ENCODE results near the gene SYCP3. TPM values are rescaled to one million over a fixed set of nuclear protein-coding genes. Genes with fewer than 3 reads are reported as not detected.

Gene SYCP3
- total RNA-seq, 1 donor from 2014 or later, result not detected

DNA sequence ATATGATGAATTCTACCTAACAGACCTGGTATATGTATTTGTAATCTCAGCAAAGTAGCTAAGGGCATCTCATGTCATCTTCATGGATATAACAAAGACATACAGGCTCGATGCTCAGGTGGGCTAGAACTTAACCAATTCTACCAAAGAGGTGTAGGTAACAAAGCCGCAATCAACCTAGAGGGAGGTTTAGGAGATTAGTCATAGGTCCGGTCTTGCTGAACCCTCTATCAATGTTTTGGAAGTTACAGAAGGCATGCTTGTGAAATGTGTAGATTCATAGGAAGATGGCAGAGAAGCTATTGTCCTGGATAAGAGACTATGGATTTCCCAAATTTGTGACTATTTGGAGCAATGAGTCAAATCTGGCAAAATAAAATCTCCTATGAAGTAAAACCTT lies 42.6 kb upstream of the SYCP3 start:
- no peak overlapping the region for H3K4me3 ChIP-seq (ENCODE audit: low read depth, low read length)
- no peak for DNase-seq (ENCODE audit: low read depth)
- H3K36me3 ChIP-seq (ENCODE audit: control insufficient read depth, insufficient read depth, low read length), result no peaks in the 10 kb centered on the region
- H3K27me3 ChIP-seq (ENCODE audit: control insufficient read depth, insufficient read depth, low read length), result no peaks in the 10 kb centered on the region
- TF ChIP-seq, protein P1, sequence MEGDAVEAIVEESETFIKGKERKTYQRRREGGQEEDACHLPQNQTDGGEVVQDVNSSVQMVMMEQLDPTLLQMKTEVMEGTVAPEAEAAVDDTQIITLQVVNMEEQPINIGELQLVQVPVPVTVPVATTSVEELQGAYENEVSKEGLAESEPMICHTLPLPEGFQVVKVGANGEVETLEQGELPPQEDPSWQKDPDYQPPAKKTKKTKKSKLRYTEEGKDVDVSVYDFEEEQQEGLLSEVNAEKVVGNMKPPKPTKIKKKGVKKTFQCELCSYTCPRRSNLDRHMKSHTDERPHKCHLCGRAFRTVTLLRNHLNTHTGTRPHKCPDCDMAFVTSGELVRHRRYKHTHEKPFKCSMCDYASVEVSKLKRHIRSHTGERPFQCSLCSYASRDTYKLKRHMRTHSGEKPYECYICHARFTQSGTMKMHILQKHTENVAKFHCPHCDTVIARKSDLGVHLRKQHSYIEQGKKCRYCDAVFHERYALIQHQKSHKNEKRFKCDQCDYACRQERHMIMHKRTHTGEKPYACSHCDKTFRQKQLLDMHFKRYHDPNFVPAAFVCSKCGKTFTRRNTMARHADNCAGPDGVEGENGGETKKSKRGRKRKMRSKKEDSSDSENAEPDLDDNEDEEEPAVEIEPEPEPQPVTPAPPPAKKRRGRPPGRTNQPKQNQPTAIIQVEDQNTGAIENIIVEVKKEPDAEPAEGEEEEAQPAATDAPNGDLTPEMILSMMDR (IDR thresholded peaks at IDR 0.05; ENCODE audit: insufficient read depth, low read length, poor library complexity, severe bottlenecking), result no peak

DNA sequence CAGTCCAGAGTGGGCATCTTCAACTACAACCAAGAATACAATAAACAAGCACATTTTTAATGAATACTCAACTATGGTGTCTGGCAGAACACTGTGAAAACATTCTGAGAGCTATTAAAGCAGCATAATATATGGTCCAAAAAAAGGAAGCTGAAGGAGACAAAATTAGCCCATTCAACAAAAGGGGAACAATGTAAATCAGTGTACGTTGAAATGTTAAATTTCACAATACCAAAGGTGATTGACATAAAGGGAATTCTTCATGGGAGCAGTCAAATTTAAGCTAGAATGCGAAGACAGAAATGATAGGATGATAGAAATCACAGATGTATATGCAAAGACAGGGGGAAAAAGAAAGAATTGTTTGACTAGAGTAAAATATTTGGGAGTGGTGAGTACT lies 41.3 kb upstream of the SYCP3 start:
- H3K36me3 ChIP-seq (ENCODE audit: control insufficient read depth, insufficient read depth, low read length), result no peaks in the 10 kb centered on the region
- no peaks in the 10 kb centered on the region for H3K27me3 ChIP-seq (ENCODE audit: control insufficient read depth, insufficient read depth, low read length)
- no peak overlapping the region for H3K4me3 ChIP-seq (ENCODE audit: low read depth, low read length)
- TF ChIP-seq, protein P1 (IDR thresholded peaks at IDR 0.05; ENCODE audit: insufficient read depth, low read length, poor library complexity, severe bottlenecking), result no peak
- DNase-seq (ENCODE audit: low read depth), result no peak

DNA sequence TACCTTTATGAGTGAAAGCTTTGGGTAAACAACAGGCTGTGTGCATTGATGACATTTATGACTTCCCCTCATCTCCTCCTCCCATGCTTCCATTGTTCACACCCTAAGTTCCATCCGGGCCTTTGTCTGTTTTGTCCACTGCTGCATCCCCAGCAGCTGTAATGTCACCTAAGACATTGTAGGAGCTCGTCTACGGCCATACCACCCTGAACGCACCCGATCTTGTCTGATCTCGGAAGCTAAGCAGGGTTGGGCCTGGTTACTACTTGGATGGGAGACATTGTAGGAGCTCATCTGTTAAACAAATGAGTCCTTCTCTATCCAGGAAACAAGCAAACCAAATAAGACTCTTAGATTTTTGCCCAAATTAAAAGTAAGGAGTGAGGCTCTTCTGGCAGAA lies 40.4 kb upstream of the SYCP3 start:
- no peaks in the 10 kb centered on the region for H3K27me3 ChIP-seq (ENCODE audit: control insufficient read depth, insufficient read depth, low read length)
- TF ChIP-seq, protein P1 (IDR thresholded peaks at IDR 0.05; ENCODE audit: insufficient read depth, low read length, poor library complexity, severe bottlenecking), result no peak
- DNase-seq (ENCODE audit: low read depth), result no peak
- H3K36me3 ChIP-seq (ENCODE audit: control insufficient read depth, insufficient read depth, low read length), result no peaks in the 10 kb centered on the region
- H3K4me3 ChIP-seq (ENCODE audit: low read depth, low read length), result no peak overlapping the region

DNA sequence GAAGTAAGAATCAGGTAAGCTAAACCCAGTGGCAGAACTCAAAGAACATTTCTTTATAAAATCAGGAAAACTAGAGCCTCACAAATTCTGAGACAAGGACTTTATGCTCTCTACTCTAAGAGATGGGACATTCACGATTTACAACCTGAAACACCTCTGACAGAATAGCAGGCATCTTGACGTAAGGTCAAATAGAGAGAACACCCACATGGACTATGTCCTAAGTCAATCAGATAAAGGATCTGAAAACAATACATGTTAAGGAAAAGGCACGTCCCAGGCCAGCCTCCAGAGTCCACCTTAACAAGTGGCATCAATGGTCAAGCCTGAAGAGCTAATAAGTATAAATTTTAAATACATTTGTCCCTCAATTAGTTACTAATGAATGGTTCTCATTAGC lies 39.9 kb upstream of the SYCP3 start:
- no peak for DNase-seq (ENCODE audit: low read depth)
- TF ChIP-seq, protein P1 (IDR thresholded peaks at IDR 0.05; ENCODE audit: insufficient read depth, low read length, poor library complexity, severe bottlenecking), result no peak
- H3K4me3 ChIP-seq (ENCODE audit: low read depth, low read length), result no peak overlapping the region
- H3K36me3 ChIP-seq (ENCODE audit: control insufficient read depth, insufficient read depth, low read length), result no peaks in the 10 kb centered on the region
- no peaks in the 10 kb centered on the region for H3K27me3 ChIP-seq (ENCODE audit: control insufficient read depth, insufficient read depth, low read length)

DNA sequence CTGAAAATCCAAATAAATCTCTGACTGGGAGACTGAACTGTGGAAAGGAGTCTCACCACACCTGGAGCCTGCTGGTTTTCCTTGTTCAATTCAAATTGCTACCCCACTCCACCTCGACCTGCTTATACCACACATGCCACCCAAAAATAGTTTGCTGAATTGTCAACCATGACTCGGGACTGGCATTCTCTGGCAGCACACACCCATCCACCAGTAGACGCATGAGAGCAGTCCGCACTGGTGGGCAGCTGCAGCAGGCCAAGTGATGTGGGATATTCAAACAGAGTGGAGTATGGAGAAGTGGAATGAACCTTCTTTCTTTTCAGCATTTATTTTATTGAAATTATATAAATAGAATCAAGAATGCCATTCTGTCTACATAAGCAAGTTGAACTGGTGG lies 38.7 kb upstream of the SYCP3 start:
- H3K36me3 ChIP-seq (ENCODE audit: control insufficient read depth, insufficient read depth, low read length), result no peaks in the 10 kb centered on the region
- no peak for DNase-seq (ENCODE audit: low read depth)
- no peak overlapping the region for H3K4me3 ChIP-seq (ENCODE audit: low read depth, low read length)
- no peaks in the 10 kb centered on the region for H3K27me3 ChIP-seq (ENCODE audit: control insufficient read depth, insufficient read depth, low read length)
- TF ChIP-seq, protein P1 (IDR thresholded peaks at IDR 0.05; ENCODE audit: insufficient read depth, low read length, poor library complexity, severe bottlenecking), result no peak

DNA sequence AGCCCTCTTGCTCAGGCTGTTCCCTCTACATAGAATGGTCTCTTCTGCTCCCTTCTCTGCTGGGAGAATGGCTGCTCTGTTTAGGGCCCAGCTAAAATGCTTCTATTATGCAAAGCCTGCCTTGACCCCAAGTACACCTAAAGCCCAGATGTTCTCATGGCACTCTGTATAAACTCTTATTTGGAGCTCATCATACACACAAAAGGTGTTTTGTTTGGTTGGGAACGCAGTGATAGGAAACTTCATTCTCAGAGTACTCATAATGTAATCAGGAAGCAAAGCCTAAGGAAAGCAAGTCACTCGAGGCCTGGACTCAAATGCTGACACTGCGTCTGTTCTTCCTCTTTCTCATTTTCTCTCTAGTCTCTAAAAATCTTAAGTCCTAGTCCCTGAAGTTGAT lies 38.2 kb upstream of the SYCP3 start:
- Histone ChIP-seq H3K36me3 (ENCODE audit: control insufficient read depth, insufficient read depth, low read length) (no peaks in the 10 kb centered on the region), H3K4me3 (ENCODE audit: low read depth, low read length) (no peak overlapping the region), H3K27me3 (ENCODE audit: control insufficient read depth, insufficient read depth, low read length) (no peaks in the 10 kb centered on the region)
- no peak for DNase-seq (ENCODE audit: low read depth)
- TF ChIP-seq, protein P1 (IDR thresholded peaks at IDR 0.05; ENCODE audit: insufficient read depth, low read length, poor library complexity, severe bottlenecking), result no peak
